T-helper 22 cell (primary cell): ENCODE measurements around the gene TRMT10A.
"Not testable (repeated sequence)": the region's sequence is repeated elsewhere in the genome, so short reads cannot be mapped to it uniquely, and the experiment has no call there.

Experiments used
- DNase-seq: peaks from one replicate; pipeline ENCODE4 v3.0.0-alpha.2; 2020; ENCODE audit warnings: low read depth

TRMT10A gene

DNA sequence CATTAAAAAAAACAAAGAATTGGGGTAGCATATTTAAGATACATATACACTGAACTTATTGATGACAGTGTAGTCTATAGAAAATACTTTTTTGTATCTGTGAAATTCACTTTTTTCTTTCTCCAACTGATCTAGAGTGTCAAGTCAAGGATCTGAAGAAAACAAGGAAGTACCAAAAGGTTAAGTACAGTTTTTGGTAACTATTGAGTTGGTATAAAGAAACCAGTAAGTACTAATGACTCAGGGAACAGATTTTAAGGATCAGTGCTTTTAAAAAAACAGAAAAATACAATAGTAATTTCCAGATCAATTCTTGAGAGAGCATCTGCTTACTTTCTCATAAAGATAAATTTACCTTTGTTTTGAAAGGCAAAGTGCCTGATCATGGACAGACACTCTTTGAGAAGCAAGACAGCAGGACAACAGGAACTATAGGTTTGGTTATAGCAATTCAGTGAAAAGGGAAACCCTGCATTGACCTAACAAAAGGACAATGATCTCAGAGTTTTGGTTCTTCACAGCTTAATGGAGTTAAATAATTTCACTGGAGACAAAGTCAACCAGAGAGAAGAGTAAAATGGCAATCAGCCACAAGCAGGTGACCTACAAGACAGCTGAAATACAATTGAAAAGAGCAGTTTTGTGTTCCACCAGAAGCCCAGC, 23.4 kb downstream of the TRMT10A start:
- DNase-seq = no peak

DNA sequence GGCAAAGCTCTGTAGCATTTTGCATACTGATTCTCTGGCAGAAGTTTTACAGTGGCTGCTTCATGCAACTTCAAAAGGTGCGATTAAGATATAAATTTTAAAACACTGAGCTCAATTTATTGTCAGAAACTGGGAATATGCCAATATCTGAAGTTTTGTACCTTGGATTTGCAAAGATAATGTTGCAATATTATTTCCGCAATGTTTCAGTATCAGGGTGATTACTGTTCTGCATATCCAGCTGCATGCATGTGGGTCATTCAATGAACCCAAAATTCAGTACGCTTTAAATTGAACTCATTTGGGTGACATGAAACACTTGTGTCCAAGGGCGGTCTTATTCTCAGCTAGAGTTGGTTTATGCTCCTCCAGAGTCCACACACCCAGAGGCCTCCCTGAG, 26.2 kb downstream of the TRMT10A start:
- DNase-seq = no peak

DNA sequence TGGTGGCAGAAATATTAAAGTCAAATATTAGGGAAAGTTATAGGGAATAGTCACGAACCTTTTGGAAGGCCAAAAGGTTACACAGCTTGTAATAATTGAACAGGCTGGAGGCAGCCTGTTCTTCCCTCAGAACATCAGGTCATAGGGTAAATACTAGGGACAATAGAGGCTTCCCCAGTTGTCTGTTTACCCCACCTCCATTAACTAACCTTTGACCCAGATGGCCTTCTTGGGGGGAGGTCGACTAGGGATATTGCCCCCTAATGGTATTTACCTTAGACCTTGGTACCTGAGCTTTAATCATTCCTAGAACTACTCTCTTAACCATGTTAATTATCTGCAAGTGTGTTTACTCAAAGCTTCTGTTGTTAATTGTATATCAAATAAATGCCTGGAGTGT, 27.0 kb downstream of the TRMT10A start:
- DNase-seq = no peak

DNA sequence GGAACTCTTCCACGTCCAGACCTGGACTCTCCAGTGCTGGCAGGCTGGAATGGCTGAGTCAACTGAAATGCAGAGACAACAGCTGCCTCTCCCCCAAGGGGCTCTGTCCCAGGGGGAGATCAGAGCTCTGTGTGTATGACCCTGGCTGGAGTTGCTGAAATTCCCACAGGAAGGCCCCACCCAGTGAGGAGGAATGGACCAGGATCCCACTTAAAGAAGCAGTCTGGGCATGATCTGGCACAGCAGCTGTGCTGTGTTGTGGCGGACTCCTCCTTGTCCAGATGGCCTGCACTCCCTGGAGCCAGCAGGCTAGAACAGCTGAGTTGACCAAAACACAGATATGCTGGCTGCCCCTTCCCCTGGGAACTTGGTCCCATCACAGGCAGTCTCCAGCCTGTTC, 27.6 kb downstream of the TRMT10A start:
- no peak for DNase-seq

DNA sequence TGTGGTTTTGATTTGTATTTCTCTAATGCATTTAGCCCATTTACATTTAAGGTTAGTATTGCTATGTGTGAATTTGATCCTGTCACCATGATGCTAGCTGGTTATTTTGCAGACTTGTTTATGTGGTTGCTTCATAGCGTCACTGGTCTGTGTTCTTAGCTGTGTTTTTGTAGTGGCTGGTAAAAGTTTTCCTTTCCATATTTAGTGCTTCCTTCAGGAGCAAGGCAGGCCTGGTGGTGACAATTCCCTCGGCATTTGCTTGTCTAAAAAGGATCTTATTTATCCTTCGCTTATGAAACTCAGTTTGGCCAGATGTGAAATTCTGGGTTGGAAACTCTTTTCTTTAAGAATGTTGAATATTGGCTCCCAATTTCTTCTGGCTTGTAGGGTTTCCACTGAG, 29.1 kb downstream of the TRMT10A start:
- DNase-seq = not testable (repeated sequence)

DNA sequence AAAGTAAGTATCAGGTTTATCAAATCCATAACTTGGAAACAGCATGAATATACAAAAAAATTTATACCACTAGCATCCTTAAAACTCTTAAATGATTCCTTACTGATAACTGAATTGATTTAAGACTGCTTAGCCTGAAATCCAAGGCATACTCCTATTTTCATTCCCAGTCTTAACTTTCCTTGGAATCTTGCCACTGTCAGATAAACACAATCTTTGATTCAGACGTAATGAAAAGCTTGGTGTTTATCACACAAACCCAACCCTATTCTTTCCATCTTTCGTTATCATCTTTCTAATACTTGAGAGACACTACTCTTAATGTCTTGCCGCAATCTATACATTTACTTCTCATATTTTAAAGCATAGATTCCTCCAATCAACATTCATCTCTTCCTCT, 33.9 kb downstream of the TRMT10A start:
- DNase-seq = no peak

DNA sequence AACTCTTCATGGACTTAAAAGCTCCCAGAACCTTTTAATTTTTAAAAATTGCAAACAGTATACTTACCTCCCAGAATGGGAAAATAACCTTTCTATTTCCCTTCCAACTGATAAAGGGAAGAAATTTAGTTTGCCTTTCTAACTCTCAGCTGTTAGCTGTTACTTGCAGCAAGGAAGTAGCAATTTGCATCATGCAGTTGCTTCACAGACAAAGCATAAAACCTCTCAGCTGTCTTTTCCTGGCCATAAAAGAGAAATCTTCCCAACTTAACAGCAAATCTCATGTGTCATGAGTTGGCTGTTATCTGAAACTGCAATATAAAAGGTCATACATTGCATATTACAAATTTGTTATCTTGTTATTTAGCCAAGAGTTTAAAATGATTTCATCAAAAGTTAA, 34.6 kb downstream of the TRMT10A start:
- DNase-seq = no peak

DNA sequence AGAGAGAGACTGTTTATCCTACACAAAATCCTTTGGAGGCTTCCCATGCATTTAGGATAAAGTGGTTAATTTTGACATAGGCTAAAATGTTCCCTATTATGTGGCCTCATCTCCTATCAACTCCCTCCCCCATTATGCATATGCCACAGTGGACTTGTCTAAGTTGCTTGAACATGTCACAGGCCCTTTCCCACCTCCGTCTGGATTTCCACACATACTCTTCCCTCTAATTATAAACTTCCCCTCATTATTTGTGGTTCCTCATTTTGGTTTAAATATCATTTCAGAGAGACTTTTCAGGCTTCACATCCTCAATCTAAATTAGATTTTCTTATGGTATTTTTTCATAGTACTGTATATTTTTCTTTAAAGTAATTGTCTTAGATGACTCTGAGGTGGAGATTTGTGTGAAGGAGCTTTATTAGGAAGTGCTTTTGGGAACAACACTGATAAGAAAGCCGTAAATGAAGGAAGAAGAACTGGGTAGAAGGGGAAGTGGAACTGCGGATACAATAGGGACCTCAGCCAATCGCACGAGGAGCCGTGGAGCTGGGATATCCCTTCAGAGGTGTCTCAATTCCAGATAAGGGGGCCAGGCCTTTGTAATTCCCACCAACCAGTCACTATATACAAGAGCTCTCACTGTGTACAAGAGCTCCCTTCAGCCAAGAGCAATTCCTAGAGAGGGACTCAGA, 45.1 kb downstream of the TRMT10A start:
- DNase-seq = no peak

DNA sequence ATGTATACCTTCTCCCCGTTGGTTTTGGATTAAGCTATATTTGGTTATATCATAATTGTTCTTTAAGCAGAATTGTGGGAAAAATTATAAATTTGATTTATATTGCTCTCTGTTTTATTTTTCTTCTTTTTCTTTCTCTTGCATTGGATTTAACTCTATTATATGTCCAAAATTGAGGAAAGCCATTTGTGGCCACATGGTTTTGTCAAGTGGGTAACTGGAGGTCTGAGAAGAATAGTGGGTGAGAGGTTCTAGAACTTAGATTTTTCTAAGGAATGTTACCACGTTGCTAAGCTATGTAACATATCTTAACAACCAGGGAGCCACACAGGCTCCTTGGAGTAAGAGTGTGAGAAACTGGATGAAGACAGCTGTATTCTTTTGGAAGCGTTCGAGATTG, 53.1 kb downstream of the TRMT10A start, which contains the start of gene C4orf17:
Gene C4orf17, plus strand, starts transcription at position 301 of the 400 bp plus-strand sequence. CDS start 2,061 bp downstream, outside the sequence.
- DNase-seq = no peak

DNA sequence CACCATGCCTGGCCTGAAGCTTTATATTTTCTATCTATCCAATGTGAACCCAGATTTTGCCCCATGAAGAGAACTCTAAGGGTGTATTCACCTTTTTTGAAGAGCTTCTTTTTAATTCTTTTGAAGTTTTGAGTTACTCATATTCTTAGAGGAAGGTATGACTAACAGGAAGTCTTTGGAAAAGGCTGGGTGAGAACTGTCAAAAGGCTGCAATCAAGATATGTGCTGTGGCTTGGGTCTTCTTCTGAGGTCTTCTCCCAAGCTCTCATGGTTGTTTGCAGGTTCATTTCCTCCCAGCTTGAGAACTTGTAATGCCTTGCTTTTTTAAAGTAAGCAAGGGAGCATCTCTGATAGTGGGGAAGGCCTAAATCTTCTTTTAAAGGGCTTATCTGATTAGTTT, 56.1 kb downstream of the TRMT10A start:
- DNase-seq = peak; percentile 6

DNA sequence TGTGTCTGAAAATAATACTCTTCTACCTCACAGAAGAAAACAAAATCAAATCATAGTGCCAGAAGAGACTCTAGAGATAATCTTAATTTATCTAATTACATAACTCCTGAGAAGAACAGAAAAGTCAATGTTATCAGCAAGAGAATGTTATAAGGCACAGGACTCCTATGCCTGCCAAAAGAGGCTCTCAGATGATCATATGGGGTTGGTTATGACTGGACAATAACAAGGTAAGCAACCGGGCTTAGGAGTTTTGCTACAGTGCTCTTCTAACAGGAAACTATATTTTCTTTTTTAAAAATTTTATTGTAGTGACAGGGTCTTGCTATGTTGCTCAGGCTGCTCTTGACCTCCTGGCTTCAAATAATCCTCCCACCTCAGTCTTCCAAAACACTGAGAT, 56.5 kb downstream of the TRMT10A start:
- no peak for DNase-seq

DNA sequence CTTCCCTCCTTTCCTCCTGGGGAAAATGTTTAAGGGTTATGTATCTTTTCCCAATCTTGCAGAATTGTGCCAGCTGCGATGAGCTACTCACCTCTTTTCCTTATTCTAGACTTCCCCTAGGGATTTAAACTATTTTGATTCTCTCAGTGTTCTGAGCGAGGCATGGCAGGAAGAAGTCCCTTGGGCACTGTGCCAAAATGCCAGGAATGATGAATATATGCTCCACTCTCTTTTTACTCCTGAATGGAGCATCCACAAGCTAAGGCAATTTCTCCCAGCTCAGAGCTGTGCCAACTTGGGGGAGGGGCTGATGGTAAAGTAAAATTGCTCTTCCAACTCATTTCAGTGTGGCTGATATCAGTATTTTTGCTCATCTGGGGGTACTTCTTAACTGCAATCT, 57.1 kb downstream of the TRMT10A start:
- no peak for DNase-seq

DNA sequence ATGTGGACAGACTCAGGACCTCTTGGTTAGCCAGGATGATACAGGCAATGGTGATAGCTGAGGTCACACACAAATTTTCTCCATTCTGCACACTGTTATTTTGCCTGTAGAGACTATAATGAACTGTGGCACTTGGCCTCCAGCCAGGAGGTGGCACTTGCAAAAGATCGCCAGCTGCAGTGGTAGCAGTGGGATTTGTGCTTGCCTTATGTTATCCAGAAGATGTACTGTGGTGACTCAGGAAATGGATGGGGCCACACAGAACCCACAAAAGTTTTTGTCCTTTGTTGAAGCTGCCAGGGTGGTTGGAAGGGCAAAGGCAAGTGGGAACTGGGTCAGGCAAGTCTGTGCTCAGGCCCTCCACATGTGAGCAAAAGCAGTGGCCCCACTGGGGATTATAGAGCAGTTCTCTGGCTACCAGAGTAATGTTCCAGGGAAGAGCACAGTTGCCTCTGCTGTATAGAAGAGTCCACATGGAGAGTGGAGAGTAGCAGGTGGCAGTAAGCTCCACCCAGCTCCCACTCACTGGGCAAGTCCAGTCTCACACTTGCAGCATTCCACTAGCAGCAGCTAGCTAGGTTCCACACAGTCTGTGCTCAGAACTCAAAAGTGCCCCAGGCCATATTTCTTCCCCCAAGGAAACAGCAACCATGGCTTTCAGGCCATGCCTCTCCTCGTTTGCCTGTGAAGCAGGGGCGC, 58.9 kb downstream of the TRMT10A start:
- DNase-seq = no peak
